HG03342 (cell line): ENCODE results near the gene DDI1.
A peak's percentile ranks its signal among the peaks of the same experiment; 100 is the strongest.

Source experiments
- ATAC-seq: cut with Tn5 transposase; IDR thresholded peaks from one replicate; pipeline ENCODE4 v1.9.1; 2021; ENCODE audit warnings: mild to moderate bottlenecking, moderate library complexity; ENCODE audit not compliant: unreplicated experiment

Gene DDI1

DNA sequence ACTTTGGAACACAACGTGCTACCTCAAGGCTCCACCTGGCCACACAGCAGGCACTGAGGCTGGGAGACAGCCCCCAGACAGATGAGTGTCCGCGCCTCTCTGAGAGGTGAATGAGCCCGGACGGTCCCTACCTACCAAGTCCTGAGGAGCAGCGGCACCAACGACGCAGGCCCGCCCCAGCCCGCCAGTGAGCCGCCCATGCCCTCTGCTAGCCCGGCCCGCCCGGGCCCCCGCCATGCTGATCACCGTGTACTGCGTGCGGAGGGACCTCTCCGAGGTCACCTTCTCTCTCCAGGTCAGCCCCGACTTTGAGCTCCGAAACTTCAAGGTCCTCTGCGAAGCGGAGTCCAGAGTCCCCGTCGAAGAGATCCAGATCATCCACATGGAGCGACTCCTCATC, at the start of gene DDI1:
DDI1 (plus strand) TSS at position 53 of the 400 bp plus-strand sequence; CDS start at position 236, 183 bp downstream.
- ATAC-seq: no peak

DNA sequence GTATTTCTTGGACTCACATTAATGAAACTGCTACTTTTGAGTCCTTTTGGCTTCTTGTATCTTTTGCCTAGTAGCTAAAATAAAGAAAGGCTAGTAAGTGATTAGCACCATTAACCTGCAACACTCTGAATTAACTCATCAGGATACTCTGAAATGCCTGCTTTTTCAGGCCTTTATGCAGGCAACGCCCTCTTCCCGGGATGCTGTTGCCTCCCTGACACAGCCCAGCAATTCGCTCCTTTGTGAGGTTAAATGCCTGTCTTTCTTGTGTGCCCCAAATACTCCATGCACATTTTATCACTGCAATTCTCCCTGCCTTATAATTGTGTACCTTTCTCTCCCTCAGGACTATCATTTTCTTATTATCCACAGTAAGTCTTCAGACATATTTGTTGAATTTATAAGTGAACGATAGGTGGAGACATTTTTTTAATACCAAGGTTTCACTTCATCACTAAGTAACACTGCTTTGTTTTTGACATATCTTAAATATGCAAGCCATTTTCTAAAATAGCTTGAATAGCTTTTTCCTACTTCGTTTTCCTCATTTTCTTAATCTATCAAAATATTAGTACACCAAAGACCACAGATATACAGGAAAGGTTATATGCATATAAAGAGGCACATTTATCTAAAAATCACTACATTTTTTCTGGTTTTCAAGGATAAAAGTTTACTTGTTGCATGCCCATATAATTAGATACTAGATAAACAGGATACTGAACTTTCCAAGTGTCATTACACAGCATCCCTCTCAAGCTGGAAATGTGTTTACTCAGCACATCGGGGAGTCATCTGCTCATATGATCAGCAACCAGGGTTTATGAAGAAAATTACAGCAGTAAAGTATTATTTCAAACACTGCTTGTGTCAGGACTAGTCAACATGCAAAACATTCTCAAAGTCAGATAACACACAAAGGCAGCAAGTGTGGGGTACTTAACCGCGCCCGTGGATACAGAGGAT, 48.5 kb upstream of the DDI1 start:
- no peak for ATAC-seq

DNA sequence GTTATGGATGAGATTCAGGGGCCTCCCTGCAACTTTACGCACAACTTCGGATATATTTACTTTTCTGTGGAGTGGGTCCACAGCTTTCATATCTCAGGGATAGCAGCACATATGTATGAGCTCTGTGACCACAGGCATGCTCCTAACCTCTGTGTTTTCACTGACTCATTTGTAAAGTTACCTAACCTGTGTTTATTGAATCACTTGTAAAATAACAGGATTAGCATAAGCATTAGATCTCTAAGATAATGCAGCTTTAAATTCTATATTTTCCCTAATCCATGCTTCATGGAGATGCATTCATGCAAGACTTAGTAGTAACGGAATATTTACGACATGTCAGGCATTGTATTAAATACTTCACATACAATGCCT, 47.9 kb upstream of the DDI1 start:
- ATAC-seq: no peak

DNA sequence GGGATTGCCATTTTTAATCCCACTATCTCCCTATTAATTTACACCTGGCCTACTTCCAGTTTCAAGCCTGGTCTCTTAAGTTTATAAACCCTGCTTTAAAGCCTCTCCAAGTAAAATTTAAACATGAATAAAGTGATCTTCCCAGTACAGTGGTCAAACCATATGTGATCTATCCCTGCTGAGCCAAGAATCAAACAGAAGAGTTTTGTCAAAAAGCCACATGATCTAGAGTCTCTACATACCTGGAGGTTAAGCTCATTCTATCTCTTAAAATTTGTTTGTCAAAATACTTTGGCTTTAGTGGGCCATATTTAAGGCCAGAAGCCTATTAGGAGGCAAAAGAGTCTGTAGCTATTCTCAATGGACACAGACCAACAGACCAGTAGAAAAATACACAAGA, 42.9 kb upstream of the DDI1 start:
- ATAC-seq: no peak

DNA sequence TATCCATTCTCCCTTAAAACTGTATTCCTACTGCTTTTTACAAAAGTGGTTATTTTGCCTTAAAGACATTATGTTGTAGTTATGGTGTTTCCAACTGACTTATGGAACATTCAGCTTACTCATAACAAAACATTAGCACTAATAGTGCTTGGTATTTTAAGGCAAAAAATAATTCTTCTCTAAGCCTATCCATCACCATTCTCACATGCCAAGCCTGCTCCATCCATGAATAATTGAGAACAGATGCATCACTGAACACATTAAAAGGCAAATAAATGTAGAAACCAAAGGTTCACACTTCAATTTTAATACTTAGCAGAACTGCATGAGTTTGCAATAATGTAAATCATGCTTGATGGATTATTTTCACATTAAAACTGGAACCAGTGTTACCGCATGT, 42.3 kb upstream of the DDI1 start:
- no peak for ATAC-seq

DNA sequence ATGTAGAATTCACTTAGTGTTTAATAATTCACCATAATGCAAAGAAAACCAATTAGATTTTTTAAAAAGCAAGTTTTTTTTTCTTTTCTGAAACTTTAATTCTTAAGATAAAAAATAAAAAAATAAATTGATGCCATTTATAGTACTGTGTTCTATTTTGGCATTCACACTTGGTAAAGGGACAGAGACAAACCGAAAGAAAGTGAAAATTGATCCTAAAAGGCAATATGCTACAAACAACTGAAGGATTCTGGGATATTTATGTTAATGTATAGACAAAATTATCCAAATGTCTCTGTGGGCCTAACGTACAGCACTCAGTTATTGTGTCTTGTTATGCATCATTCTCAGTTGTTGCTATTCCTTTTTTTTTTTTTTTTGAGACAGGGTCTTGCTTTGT, 41.9 kb upstream of the DDI1 start:
- ATAC-seq: no peak

DNA sequence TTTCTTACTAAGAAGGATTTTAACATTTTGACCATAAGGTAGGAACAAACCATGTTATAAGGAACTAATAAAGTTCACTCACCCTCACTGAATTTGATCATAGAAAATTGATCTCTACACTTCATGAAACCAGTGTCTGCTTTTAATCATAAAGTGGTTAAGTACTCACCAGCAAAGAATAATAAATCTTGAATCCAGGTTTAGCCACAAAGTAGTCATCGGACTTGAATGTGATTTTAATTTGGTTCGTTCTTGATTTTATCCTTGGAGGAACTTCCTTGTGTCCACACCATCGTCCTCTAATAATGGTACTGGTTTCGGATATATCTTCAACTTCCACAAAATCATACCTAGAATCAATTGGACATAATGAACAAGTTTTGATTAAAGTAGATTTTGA, 40.5 kb upstream of the DDI1 start:
- no peak for ATAC-seq

DNA sequence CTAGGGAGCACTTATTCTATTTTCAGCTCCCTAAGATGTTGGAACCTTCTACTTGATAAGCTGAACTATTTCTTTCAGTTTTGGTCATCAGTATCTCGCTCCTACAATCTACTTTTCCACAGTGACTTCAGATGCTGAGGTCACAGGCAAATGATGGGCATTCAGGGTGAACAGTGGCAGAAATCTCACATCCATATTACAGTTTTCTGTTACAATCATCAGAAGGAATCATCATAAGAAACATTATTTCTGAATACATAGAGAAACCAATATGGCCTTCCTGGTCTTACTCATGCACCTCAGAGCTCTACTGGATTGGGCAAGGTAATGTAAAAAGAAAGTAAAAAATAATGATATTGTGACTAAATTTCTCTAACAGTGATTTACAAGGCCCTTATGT, 39.4 kb upstream of the DDI1 start:
- ATAC-seq: peak; percentile 76

DNA sequence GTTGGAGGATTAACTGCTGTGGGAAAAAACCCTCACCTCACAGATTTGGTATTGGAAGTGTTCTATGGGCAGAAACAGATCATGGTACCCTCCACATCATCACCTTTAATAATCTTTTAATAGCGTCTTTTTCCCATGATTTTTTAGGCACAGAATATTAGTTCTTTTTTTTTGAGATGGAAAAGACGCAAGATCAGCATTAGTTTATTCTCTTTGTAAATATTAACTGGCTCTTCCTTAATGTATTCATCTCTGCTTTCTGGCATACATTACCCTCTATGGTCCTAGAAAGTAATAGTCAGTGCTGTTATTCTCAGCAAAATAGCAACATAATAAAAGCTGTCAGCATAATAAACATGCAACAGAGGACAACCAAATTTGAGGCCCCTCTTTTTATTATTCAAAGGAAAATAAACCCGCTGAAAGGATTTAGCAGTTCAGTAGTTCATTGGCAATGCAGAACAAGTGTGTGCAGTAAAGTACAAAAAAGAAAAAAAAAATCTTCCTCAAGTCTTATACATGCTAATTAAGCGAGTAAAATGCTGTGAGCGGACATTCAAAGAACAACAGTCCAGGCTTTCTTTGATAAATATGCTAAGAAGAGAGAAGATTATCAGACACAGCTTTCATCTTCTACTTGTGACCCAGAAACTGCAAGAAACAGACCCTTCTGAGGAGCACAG, 37.5 kb upstream of the DDI1 start:
- ATAC-seq: no peak

DNA sequence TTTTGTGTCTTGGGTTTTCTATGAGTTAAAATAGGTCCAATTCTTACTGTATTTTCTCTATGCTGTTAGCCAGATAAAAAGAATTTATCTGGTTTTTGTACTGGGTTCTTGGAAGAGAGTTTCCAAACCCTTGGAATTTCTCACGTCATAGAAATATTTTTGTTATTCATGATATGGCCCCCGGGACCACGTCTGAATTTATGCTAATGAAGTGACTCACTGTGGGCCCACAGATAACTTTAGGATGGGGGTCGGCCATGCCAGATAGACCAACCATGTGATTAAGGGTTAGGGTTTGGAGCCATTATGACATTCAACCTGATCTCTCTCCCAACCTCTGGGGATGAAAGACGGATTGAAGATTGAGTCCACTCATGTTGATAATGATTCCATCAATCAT, 35.6 kb upstream of the DDI1 start:
- ATAC-seq: no peak

DNA sequence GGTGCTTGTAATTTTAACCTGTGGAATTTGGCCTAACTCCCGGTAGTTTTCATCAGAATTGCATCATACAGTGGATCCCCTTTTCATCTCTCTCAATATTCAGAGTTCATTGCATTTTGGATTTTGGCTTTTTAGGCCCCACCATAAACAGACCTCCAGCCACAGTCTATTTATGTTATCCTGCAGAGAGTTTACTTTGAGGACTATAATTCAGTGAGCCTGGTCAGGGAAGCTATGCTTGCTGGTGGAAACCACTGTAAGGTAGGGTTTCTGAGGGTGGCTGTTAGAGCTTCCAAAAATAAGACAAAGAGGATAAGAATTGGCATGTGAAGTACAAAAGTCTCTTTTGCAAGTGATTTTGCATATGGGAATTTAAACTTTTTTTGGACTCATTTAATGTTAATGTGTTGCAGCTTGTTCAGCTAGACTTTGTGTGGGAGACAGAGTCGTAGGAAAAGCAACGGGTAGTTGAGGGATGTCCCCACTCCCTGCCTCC, 34.8 kb upstream of the DDI1 start:
- no peak for ATAC-seq

DNA sequence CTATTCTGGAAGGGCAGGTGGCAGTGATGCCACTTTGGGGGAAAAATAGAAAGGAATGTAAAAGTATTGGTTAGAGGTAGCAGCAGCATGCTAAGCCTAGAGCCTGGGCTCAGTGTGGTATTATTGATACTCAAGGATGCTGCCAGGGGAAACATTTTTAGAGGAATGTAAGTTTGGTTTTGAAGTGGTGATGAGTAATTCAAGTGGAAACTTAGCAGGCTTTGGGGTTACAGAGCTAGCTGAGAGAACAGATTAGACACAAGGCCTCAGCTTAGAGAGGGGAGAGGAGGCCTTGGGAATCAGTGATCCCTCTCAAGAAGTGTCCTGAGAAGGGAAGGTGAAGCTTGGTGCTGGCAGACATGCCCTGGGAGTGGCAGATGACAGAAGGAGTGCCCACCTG, 32.9 kb upstream of the DDI1 start:
- no peak for ATAC-seq

DNA sequence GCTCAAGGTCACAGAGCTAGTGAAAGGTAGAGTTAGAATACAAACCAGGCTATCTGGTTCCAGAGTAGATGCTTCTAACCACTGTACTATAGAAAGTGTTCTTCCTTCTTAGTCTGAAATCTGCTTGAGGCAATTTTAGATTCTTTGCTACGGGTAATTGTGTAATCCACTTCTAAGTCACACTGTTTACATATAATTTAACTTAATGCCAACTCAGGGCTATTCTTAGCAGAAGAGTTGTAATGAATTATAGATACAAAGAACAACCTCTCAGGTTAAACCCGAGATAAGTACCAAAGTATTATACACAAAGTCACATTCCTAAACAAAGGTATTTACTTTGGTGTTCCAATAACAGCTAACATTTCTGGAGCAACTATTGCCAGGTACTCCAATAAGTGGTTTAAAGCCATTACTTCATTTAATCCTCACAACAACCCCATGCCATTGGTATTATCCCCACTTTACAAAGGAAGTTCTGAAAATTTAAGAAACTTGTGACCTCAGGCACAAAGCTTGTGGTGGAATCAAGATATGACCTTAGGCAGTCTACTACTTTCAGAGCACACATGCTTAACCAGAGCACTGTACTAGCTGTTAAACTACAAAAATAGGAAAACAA, 31.1 kb upstream of the DDI1 start:
- ATAC-seq: no peak

DNA sequence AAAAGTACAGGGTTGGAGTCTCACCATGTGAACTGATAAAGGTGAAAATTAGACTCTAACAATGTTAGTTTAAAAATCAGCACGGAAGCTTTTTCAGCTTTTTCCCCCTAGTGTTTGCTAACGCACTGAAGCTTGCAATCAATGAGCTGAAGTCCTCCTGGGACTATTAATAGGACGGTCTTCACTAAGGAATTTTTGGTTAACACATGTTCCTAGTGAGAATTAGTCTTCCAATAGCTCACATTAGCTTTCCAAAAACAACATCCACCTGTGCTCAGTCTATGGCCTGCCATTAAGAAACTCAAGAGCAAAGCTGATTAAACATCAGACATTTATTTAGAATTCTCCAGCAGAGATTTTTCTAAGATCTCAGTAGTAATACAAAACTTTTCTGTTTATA, 26.7 kb upstream of the DDI1 start:
- ATAC-seq: no peak

DNA sequence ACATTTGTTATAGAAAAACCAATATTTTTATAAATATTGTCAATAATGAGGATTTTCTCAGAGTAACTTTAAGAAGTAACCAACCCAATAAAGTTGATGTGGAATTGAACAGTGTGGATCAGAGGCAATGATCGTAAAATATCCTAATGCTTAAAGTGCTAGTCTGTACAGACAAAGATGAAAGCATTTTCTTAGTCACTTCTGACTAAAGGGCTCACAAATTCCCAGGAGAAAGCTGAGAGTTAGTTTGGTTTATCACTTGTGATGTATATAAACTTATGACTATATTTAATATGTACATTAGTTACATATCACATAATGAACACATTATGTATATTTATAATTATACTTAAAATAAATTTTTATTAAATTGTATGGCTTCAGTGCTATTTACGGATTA, 25.4 kb upstream of the DDI1 start:
- no peak for ATAC-seq

DNA sequence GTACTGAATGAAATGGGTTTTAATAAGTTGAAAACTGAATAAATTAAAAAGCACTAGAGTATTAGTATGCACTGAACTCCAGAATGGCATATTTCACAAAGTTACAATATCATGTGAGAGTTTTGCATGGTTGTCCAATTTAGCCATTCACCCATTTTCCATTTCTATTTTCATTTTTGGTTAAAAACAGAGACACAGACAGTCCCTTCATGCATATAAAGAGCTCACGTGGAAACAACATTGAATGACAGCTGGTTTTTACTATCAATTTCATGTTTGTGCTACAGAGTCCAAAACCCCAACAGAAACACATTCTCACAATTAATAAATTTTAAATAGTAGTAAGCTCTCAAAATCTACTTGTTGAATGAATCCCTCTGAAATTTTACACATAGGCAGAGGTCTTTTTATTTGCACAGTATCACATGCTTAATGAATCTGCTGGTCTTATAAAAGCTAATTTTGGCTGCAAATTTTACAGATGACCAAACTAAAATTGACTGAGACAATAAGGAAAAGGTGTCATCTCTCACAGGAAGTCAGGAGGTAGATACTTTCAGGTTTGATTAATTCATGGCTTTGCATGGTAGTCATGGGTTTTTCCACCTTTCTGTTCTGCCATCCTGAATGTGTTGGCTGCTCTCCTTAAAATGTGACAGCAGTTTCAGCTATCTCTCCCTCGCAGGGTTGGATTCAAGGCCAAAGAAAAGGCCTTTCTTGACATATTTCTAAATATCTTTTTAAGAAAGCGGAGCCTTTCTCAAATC, 20.6 kb upstream of the DDI1 start:
- ATAC-seq: peak; percentile 89

DNA sequence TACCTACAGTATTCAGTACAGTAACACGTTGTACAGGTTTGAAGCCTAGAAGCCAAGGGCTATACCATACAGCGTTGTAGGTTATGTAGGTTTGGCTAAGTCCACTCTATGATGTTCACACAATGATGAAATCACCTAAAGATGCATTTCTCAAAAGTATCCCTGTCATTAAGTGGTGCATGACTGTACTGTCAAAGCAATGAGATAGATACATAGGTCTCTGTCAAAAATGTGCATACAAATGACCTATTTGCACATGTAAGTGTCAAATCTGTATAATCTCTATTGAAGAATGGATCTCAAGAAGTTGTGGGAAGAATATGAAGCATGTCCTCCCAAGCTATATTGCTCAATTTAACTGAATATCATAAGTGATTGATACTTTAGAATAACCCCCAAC, 11.9 kb upstream of the DDI1 start:
- no peak for ATAC-seq

DNA sequence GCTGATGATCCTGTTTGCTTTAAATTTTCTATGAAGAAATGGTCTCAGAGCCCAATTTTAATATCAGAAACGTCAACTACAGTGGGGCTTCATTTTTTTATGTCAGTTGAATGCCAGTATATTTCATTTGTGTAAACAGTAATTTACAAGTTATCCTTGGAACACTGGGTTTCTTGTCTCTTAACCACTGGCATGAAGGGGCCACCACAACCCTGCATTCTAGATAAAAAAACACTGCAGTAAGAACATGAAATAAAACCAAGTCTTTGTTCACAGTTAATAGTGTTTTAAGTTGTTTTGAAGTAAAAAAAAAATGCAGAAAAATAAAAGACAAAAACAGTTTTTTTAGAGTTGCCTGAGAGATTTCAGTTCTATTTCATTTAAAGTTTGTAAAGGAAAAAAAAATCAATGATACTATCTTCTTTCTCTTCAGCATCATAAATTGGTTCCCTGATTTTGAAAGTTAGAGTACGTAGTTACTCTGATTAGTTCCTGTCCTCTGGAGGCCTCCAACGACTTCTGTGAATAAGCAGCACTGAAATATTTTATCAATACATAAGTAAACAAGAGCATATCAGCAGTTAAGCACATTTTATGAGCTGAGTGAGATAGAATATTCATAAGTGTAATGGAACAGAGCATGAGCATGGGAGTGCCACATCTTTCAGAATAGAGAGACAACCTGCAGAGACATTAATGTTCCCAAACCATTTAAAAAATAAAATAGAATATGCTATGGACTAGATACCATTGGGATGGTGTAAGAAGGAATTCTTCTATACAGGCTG, 7.8 kb upstream of the DDI1 start:
- ATAC-seq: no peak

DNA sequence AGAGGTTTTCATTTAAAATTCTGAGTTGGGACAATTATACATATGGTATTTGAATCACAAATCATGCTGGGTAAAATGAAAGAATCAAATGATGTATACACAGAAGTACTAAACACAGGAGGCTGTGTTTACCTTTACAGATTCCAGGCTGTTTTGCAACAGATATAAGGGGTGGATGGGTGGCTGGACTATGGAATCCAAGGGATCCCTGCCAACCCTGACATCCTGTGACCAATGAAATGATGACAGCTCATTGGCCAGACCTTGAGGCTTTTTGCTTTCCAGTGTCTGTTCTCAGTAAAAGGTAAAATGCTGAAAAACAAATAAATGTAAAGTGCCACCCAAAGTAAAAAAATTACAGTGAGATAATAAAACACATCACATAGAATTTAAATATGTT, 3.3 kb upstream of the DDI1 start:
- no peak for ATAC-seq

DNA sequence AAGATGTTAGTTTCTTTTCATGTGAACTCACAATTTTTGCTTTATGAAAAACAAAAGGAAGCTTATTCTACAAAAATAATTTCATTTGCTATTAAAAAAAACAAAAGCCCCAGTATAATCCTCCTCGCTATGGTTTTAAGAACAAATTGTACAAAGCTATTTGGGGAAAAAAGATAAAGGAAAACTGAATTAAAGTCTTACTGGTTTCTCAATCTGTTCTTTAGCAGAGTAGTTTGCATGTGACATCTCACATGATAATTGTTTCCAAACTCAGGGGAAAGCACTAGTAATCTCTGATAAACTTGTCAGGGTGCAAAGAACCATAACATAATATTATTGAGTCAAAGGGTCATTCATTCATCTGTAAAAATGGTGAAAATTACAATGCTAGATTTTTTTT, 2.9 kb upstream of the DDI1 start:
- no peak for ATAC-seq
